Activated CD4-positive, CD25-positive, alpha-beta regulatory T cell treated with anti-CD3 and anti-CD28 coated beads, Interleukin-2, amount 50 U/mL, for 72 hours (primary cell): Measurements from ENCODE around the gene TRPV2.
A peak's percentile ranks its signal among the peaks of the same experiment; 100 is the strongest.

Experiments
- DNase-seq: peaks from one replicate; pipeline ENCODE4 v3.0.0; 2021

Gene TRPV2

DNA sequence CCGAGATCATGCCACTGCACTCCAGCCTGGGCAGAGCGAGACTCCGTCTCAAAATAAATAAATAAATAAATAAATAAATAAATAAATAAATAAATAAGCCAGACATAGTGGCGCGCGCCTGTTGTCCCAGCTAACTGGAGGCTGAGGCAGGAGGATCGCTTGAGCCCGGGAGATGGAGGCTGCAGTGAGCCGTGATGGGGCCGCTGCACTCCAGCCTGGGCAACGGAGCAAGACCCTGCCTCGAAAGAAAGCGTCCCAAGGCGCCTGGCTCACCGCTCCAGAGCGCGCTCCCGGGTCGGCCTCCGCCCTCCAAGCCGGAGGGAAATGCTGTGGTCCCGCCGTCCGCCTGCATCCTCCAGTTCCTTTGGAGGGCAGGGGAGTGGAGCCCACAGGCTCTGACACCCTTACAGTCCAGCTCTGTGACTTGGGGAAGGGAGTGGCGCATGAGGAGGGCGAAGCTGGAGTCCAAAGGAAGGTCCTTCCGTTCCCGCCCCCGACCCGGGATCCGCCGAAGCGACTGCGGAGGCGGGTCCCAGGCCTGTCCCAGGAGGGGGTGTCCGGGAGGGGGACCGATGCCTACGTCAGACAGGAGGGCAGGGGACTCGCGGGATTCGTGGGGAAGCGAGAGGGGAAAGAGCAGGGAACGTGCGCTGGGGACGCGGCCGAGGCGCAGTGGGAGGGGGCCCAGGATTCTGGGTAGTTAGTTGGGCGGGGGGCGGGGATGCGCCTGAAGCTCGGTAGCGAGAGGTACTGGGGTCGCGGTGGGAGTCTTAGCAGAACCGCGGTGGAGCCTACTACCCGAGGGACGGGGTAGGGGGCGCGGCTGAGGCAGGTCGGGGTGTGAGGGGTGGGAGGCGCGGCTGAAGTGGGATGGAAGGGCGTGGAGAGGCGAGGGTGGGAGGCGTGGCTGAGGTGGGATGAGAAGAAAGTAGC lies 8.4 kb upstream of the TRPV2 start:
- no peak for DNase-seq

DNA sequence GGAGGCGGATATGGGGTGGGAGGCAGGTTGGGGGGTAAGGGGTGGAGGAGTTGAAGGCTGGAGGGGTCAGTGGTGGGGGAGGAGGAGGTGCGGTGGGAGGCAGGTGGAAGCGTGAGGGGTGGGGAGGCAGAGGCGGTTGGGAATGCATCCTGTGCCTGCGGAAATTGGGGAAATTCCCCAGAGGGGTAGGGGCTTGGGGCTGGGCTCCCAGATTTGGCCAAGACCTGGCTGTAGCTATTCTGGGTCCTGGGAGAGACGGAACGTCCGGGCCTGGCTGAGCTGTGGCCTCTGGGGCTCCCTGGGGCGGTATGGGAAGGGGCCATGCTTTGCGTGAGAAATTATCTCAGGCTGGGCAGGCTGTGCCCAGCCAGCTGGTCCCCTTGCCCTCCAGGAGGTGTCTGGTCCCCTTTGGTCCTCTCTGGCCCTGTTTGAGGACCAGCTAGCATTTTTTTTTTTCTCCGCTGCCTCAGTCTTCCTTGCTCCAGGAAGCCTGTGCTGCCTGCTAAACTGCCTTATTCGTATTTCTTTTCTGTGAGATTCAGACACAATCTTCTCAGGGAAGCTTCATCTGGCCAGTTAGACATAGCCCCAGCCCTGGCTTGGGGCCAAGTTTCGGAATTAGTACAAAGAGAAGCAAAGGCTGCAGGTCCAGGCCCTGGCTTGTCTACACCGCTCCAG lies 7.3 kb upstream of the TRPV2 start:
- DNase-seq = no peak

DNA sequence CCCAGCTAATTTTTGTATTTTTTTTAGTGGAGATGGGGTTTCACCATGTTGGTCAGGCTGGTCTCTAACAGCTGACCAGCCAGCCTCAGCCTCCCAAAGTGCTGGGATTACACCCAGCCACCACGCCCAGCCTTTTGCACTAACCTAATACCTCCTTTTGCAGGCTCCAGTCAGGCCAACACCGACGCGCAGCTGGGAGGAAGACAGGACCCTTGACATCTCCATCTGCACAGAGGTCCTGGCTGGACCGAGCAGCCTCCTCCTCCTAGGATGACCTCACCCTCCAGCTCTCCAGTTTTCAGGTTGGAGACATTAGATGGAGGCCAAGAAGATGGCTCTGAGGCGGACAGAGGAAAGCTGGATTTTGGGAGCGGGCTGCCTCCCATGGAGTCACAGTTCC lies 2.0 kb downstream of the TRPV2 start:
- DNase-seq = no peak

DNA sequence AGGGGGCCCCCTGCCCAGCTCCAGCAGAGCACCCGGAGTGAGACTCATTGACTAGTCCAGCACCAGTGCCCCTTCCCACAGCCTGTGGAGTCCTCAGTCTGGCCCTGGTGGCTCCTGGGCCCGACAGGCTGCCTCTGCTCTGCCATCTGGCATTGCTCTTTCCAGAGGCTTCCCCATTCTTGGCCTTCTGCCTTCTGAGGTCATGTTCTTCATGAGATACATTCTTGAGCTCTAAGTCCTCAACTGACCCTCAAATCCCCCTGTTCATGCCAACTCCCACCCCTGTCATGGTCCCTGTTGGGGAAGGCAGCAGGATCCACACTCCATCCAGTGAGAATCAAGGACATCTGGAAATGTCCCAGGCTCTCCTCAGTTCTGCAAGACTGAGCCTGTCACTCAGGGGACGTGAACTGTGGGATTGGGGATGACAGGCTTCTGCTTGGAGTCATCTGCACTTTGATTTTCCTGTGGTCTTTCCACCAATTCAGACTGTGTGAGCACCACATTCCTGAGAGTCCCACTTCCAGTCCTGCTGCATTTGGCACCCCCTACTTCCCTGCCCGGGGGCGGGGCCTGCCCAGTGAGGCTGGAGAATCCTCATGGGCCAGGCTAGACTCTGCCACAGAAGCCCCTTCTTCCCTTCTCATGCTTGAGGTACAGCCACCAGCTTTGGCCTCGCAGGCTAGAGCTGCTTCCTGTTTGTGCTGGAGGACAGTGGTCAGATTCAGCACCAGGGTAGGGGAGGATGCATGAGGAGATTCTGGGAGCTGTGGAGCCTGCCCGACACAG lies 2.7 kb downstream of the TRPV2 start:
- DNase-seq = no peak

DNA sequence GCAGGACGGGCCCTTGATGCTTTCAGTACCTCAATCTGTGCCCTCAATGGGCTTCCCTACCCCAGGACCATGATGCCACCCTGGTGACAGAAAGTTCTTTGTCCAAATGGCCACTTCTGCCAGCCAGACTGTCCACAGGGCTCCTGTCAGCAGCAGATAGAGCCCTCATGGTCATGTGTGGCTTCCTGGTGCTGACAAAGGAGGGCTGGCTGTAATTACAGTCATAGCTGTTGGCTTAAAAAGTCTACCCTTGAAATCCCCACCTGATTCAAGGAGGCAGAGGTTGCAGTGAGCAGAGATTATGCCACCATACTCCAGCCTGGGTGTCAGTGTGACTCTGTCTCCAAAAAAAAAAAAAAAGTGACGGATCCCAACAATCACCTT lies 3.3 kb downstream of the TRPV2 start:
- DNase-seq = no peak

DNA sequence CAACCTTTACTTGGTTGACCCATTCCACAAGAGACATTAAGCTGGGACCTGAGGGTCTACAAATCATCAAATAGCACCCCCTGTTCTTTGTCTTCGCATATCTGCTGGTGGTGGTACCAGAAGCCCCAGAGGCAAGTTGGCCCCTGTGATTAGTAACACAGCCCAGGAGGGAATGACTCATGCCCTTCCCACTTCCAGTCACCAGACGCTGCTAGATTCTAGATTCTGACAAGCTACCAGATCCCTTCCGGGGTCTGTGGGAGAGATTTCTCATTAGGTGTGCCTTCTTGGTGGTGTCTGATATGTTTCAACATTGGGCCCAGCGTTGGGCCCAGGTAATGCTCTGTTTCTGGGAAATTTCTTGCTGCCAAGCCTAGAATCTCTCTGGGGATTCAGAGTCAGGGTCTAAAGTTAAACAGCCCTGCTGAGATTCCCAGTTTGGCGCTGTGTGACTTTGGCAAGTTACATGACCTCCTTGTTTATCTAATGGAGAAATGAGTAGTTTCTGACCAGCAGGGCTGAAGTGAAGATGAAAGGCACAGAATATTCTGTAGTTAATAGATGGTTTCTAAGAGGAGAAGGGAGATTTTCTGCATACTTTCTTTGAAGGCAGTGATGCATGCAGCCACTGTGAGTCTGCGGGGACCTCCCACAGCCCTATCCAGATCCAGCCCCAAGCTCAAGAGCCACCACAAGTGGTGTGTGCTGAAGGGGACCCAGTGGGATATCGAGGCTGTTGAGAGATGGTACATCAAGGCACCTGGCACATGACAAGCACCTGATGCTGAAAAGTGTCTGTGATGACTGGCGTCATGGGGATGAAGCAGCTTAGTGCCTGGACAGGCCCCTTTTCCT lies 3.9 kb downstream of the TRPV2 start:
- DNase-seq = no peak

DNA sequence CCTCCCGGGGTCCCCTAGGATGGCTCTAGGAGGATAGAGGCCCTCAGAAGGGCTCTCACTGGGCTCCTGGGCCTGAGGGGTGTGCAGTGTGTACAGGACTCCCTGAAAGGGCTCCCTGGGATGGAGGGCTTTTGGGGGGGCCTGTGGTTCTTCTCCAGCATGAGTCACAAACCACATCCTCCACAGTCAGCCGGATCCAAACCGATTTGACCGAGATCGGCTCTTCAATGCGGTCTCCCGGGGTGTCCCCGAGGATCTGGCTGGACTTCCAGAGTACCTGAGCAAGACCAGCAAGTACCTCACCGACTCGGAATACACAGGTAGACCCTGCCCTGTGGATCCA lies 4.5 kb downstream of the TRPV2 start:
- DNase-seq = peak; percentile 52

DNA sequence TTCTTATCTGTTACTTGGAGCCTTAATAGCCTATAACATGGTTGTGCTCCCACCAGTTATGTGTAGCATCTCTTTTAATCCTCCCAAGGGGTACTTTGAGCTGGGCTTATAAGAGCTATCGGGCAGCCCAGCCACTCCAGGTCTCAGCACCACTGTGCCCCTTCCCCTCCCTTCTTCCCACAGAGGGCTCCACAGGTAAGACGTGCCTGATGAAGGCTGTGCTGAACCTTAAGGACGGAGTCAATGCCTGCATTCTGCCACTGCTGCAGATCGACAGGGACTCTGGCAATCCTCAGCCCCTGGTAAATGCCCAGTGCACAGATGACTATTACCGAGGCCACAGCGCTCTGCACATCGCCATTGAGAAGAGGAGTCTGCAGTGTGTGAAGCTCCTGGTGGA lies 7.0 kb downstream of the TRPV2 start:
- no peak for DNase-seq

DNA sequence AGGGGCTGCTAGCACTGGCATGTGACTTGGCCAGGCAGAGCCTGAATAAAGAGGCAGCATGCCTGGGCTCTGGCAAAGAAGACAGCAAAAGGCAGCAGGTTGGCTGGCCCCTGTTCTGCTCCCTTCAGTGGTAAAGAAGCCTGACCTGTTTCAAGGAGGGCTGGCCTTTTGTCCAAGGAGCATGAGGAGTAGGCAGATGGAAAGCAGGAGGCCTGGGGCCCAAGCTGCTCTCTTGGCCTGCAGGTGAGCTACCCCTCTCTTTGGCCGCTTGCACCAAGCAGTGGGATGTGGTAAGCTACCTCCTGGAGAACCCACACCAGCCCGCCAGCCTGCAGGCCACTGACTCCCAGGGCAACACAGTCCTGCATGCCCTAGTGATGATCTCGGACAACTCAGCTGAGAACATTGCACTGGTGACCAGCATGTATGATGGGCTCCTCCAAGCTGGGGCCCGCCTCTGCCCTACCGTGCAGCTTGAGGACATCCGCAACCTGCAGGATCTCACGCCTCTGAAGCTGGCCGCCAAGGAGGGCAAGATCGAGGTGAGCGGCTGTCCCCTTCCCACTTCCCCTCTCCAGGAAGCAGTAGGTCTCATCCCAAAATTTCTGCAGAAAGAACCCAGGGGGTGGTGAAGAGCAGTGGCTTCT lies 8.0 kb downstream of the TRPV2 start:
- no peak for DNase-seq

DNA sequence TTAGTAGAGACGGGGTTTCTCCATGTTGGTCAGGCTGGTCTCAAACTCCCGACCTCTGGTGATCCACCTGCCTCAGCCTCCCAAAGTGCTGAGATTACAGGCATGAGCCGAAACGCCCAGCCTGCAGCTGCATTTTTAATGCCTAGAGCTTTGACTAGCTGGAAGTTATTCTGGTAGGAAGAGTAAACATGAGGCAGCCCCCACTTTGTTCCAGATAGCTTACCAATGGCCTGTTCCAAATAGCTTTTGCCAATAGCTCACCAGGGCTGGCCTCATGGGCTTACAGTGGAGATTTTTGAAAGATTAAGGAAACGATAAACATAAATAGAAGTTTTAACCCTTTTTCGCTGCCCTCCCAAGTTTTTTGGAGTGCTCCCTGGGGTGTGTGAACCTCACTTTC lies 9.8 kb downstream of the TRPV2 start:
- DNase-seq = no peak

DNA sequence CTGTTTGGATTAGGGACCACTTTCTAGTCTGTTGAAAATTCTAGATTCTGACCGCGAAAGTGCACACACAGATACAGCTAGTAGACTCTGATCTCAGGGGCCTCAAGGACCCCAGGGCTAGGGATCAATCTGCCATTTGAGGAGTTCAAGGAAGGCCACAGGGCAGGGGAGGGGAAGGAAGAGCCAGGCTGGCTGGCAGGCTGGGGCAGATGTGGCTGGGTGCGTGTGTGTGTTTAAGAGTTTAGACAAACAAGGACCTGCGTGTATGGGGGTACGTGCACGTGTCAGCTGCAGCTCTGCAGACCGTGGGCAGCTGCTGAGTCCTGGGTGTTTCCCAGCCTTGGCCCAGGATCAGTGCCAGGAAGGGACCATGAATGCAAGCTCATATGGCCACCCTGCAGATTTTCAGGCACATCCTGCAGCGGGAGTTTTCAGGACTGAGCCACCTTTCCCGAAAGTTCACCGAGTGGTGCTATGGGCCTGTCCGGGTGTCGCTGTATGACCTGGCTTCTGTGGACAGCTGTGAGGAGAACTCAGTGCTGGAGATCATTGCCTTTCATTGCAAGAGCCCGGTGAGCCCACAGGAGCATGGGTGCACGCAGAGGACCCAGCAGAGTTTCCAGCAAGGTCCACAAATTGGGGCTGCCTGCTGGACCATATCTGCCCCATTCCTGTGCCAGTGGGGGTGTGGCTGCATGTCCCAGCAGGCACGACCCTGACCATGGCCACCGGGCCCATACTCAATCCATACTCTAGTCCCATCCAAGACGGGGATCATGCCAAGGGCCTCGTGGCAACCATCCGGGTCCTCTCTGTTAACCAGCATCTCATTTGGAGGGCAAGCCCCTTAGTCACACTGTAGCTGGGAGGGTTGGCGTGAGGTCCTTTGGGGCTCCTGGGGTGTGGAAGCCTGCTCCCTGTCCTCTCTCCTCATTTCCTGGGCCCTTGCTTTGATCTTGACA lies 10.6 kb downstream of the TRPV2 start:
- no peak for DNase-seq

DNA sequence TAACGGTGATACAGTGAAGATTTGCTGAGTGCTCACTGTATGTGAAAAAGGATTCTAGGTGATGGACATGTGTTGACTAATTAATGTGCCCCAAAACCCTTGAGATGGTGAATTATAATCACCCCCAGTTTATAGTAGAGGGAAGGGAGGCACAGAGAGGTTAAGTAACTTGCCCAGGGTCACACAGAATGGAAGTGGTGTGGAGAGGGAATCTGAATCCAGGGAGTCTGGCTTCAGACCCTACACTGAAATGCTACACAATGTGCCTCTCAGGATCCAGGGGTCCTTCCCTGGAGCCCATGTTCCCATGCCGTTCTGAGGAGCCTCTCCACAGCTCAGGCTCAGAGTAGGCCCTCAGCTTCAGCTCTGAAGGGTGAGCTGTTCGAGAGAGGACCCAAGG lies 11.6 kb downstream of the TRPV2 start:
- no peak for DNase-seq

DNA sequence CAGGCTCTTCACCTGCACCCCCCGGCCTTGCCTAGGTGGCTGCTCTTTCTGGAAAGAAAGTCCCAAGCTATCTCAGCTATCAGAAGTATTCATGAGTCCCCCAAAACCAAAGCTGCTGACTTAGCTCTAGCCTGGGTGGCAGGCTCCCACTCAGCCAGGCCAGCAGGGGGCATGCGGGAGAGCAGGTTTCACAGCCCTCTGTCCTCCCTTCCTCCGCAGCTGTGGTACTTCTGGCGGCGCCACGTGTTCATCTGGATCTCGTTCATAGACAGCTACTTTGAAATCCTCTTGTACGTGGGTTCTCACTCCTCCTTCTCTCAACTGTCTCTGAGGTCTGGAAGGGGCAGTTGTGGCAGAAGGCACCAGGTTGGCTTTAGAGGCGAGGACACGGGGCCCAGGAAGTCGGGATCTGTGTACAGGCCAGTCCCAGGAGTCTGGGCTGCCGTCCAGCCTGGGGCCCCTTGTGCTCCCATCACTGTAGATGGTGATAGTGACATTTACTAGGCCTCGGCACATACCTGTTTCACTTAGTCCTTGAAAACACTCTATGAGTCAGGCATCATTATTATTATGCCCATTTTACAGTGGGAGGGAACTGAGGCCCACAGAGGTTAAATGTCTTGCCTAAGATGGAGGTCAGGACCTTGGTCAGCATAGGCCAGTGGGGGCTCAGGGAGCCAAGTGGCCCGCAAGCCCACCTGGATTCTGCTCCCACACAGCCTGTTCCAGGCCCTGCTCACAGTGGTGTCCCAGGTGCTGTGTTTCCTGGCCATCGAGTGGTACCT lies 12.9 kb downstream of the TRPV2 start:
- no peak for DNase-seq

DNA sequence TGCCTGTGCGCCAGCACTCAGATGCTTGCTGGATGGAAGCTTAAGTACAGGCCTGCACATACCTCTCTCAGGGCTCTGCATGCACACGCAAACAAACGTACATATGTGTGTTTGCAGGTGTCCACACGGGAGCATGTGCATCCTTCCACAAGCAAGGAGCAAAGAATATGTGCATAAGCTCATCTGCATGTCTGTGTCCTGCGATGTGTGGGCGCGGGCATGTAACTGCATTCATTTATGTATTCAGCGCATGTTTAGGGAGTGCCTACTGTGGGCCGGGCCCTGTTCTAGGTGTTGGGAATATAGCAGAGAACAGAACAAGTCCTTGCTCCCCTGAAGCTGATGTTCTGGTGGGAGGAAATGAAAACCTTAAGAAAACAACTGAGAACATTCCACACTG lies 13.7 kb downstream of the TRPV2 start:
- no peak for DNase-seq

DNA sequence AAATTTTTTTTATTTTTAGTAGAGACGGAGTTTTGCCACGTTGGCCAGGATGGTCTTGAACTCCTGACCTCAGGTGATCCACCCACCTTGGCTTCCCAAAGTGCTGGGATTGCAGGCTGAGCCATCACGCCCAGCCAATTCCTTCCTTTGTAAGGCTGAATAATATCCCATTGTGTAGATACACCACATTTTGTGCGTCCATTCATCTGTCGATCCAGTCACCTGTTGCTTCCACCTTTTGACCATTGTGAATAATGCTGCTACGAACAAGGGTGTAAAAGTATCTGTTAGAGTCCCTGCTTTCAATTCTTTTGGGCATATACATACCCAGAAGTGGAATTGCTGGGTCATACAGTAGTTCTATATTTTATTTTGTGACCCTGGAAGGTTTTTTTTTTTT lies 15.3 kb downstream of the TRPV2 start:
- DNase-seq = no peak

DNA sequence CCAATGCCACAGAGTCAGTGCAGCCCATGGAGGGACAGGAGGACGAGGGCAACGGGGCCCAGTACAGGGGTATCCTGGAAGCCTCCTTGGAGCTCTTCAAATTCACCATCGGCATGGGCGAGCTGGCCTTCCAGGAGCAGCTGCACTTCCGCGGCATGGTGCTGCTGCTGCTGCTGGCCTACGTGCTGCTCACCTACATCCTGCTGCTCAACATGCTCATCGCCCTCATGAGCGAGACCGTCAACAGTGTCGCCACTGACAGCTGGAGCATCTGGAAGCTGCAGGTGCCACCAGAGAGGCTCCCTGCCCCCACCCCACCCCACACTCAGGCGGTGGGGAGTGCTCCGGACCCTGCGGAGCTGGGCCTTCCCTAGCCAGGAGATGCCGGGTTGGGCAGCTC lies 16.6 kb downstream of the TRPV2 start:
- DNase-seq = no peak

DNA sequence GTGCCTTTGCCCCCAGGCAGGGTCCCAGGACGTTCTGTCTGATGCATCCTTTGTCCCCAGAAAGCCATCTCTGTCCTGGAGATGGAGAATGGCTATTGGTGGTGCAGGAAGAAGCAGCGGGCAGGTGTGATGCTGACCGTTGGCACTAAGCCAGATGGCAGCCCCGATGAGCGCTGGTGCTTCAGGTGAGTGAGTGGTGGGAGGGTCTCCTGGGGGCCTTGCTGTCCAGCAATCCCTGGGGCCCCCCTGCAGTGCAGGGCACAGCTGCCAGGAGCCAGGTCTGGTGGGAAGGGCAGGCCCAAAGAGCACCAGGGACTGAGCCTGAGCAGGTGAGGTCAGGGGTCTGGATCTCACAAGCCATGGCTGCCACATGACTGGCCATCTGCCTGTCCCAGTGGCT lies 18.1 kb downstream of the TRPV2 start:
- DNase-seq = no peak

DNA sequence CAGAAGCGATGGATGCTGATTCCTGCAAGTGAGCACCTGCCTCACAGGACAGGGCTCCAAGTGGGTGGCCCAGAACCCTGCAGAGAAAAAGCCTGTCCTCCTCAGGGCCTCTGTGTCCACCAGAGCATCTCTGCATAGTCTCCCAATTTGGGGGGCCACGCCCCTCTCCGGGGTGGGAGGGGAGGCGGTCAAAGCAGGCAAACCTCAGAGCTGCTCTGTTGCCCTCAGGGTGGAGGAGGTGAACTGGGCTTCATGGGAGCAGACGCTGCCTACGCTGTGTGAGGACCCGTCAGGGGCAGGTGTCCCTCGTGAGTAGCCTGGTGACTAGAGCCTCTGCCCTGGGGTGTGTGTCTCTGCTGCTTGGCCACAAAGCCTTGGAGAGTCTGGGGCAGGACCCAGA lies 19.3 kb downstream of the TRPV2 start:
- DNase-seq = no peak

DNA sequence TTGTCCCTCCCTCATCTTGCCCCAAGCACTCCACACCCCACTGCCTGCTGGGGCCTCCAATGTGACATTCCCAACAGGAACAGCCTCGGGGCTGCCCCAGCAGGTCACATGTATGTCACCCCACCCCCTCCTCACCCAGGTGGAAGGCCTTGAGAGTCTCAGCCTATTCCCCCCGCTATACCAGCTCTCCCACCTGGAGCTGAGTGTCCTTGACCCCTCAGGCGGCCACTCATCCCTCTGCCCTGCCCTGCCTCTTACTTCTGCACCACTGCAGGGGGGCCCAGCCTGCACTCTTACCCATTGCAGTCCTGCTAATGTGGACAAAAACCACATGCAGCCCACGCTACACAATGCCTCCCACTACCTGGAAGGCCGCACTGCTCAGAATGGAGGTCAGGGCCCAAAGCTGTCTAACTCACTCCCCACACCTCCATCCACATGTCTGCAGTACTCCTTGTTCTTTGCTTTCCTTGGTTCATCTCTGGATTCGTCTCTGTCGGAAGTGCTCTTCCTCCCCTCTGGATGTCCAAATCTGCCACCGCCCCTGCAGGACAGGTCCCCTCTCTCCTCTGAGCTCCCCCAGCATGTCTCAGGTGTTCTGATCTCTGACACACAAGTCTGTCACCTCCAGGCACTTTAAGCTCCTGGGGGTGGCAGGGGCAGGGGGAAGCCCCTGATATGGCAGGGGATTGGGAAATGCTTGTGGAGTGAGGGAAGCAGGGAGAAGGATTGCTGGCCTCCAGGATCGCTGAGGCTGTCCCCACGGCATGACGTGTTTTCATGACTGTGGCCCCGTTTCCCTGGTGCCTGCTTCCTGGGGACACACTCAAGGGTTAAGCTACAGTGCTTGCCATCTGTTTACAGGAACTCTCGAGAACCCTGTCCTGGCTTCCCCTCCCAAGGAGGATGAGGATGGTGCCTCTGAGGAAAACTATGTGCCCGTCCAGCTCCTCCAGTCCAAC lies 20.8 kb downstream of the TRPV2 start:
- no peak for DNase-seq
